ENCODE results near the gene CAMTA1.

DNA sequence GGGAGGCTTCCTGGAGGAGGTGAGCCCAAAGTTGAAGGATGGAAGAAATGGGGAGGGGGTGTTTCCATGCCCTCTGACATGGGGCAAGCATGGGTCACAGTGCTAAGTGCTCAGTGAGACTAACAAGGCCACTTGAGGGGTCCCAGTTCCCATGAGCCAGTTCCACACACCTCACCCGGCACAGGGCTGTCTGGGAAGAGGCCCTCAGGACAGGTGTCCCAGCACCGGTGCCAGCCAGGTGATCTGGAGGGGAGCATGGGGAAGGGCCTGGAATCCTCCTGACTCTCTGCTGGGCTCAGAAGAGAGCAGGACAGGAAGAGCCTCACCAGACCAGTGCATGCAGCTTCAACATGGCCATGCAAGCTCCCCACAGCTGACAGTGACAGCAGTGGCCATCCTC, 691.1 kb downstream of the CAMTA1 start:
- TF ChIP-seq, protein P1, sequence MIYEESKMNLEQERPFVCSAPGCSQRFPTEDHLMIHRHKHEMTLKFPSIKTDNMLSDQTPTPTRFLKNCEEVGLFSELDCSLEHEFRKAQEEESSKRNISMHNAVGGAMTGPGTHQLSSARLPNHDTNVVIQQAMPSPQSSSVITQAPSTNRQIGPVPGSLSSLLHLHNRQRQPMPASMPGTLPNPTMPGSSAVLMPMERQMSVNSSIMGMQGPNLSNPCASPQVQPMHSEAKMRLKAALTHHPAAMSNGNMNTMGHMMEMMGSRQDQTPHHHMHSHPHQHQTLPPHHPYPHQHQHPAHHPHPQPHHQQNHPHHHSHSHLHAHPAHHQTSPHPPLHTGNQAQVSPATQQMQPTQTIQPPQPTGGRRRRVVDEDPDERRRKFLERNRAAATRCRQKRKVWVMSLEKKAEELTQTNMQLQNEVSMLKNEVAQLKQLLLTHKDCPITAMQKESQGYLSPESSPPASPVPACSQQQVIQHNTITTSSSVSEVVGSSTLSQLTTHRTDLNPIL (CRISPR knock-in tag; IDR thresholded peaks at IDR 0.05; ENCODE audit: low read depth), result no peak
- TF ChIP-seq, protein P2, sequence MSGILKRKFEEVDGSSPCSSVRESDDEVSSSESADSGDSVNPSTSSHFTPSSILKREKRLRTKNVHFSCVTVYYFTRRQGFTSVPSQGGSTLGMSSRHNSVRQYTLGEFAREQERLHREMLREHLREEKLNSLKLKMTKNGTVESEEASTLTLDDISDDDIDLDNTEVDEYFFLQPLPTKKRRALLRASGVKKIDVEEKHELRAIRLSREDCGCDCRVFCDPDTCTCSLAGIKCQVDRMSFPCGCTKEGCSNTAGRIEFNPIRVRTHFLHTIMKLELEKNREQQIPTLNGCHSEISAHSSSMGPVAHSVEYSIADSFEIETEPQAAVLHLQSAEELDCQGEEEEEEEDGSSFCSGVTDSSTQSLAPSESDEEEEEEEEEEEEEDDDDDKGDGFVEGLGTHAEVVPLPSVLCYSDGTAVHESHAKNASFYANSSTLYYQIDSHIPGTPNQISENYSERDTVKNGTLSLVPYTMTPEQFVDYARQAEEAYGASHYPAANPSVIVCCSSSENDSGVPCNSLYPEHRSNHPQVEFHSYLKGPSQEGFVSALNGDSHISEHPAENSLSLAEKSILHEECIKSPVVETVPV (CRISPR knock-in tag; IDR thresholded peaks at IDR 0.05), result no peak
- no peak for TF ChIP-seq GLIS3 (CRISPR knock-in tag; IDR thresholded peaks at IDR 0.05)
- TF ChIP-seq BACH2 (CRISPR knock-in tag; IDR thresholded peaks at IDR 0.05; ENCODE audit: borderline replicate concordance), result no peak
- TF ChIP-seq, protein P3, sequence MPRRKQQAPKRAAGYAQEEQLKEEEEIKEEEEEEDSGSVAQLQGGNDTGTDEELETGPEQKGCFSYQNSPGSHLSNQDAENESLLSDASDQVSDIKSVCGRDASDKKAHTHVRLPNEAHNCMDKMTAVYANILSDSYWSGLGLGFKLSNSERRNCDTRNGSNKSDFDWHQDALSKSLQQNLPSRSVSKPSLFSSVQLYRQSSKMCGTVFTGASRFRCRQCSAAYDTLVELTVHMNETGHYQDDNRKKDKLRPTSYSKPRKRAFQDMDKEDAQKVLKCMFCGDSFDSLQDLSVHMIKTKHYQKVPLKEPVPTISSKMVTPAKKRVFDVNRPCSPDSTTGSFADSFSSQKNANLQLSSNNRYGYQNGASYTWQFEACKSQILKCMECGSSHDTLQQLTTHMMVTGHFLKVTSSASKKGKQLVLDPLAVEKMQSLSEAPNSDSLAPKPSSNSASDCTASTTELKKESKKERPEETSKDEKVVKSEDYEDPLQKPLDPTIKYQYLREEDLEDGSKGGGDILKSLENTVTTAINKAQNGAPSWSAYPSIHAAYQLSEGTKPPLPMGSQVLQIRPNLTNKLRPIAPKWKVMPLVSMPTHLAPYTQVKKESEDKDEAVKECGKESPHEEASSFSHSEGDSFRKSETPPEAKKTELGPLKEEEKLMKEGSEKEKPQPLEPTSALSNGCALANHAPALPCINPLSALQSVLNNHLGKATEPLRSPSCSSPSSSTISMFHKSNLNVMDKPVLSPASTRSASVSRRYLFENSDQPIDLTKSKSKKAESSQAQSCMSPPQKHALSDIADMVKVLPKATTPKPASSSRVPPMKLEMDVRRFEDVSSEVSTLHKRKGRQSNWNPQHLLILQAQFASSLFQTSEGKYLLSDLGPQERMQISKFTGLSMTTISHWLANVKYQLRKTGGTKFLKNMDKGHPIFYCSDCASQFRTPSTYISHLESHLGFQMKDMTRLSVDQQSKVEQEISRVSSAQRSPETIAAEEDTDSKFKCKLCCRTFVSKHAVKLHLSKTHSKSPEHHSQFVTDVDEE (CRISPR knock-in tag; IDR thresholded peaks at IDR 0.05), result no peak
- no peak for TF ChIP-seq OSR1 (CRISPR knock-in tag; IDR thresholded peaks at IDR 0.05)
- TF ChIP-seq, protein P4, sequence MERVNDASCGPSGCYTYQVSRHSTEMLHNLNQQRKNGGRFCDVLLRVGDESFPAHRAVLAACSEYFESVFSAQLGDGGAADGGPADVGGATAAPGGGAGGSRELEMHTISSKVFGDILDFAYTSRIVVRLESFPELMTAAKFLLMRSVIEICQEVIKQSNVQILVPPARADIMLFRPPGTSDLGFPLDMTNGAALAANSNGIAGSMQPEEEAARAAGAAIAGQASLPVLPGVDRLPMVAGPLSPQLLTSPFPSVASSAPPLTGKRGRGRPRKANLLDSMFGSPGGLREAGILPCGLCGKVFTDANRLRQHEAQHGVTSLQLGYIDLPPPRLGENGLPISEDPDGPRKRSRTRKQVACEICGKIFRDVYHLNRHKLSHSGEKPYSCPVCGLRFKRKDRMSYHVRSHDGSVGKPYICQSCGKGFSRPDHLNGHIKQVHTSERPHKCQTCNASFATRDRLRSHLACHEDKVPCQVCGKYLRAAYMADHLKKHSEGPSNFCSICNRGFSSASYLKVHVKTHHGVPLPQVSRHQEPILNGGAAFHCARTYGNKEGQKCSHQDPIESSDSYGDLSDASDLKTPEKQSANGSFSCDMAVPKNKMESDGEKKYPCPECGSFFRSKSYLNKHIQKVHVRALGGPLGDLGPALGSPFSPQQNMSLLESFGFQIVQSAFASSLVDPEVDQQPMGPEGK (CRISPR knock-in tag; IDR thresholded peaks at IDR 0.05; ENCODE audit: borderline replicate concordance), result no peak
- no peak for TF ChIP-seq CSDC2 (CRISPR knock-in tag; IDR thresholded peaks at IDR 0.05)
- no peak for TF ChIP-seq ZFP30 (CRISPR knock-in tag; IDR thresholded peaks at IDR 0.05)
- TF ChIP-seq ZC3H10 (CRISPR knock-in tag; IDR thresholded peaks at IDR 0.05), result no peak
- no peak for TF ChIP-seq SNAI2 (CRISPR knock-in tag; IDR thresholded peaks at IDR 0.05)
- no peak for TF ChIP-seq ZNF70 (CRISPR knock-in tag; IDR thresholded peaks at IDR 0.05)
- TF ChIP-seq ISL1 (CRISPR knock-in tag; IDR thresholded peaks at IDR 0.05), result no peak
